G401.6 (cell line): ENCODE measurements around the gene ZBTB22.
A peak's percentile ranks its signal among the peaks of the same experiment; 100 is the strongest.
"Not testable (repeated sequence)": the region's sequence is repeated elsewhere in the genome, so short reads cannot be mapped to it uniquely, and the experiment has no call there.

ENCODE experiments used
- FAIRE-seq: peaks from 2 replicates; lab custom pipeline; 2012; peaks lifted over from hg19 to GRCh38; lab: Jason Lieb, UNC

ZBTB22 gene

GRCh38 chr6:33298773-33299236, 18.7 kb downstream of the ZBTB22 start, which contains the start of gene RGL2:
Gene RGL2 (minus strand): TSS chr6:33298942. CDS start chr6:33298610, 332 bp downstream.
- FAIRE-seq, result no peak

GRCh38 chr6:33297956-33298772, 19.4 kb downstream of the ZBTB22 start:
- no peak for FAIRE-seq

- FAIRE-seq, result no peak
These were observed 20.1 kb downstream of the ZBTB22 start for GRCh38 chr6:33297406-33297955.

- no peak for FAIRE-seq
These were observed 20.6 kb downstream of the ZBTB22 start for GRCh38 chr6:33296797-33297405.

GRCh38 chr6:33295621-33296369, 21.7 kb downstream of the ZBTB22 start:
- FAIRE-seq, result no peak

GRCh38 chr6:33294086-33294823, 23.3 kb downstream of the ZBTB22 start:
- FAIRE-seq, result no peak

GRCh38 chr6:33292996-33293682, 24.4 kb downstream of the ZBTB22 start:
- FAIRE-seq, result no peak

GRCh38 chr6:33290459-33290858, 27.1 kb downstream of the ZBTB22 start:
- FAIRE-seq, result no peak

- no peak for FAIRE-seq
These were observed 27.7 kb downstream of the ZBTB22 start for GRCh38 chr6:33289784-33290315.

GRCh38 chr6:33288921-33289783, 28.4 kb downstream of the ZBTB22 start, which contains the start of the genes PFDN6 and WDR46:
Gene PFDN6 (plus strand): TSS chr6:33289601. CDS start chr6:33289857, 256 bp downstream.
Gene WDR46 (minus strand): TSS chr6:33289239. CDS start chr6:33289170, 69 bp downstream.
- FAIRE-seq, result peak; percentile 42

- no peak for FAIRE-seq
These were observed 29.2 kb downstream of the ZBTB22 start for GRCh38 chr6:33288141-33288920.

GRCh38 chr6:33286946-33287914, 30.3 kb downstream of the ZBTB22 start:
- no peak for FAIRE-seq

GRCh38 chr6:33285214-33285613, 32.3 kb downstream of the ZBTB22 start:
- FAIRE-seq, result not testable (repeated sequence)

GRCh38 chr6:33280539-33280938, 37.0 kb downstream of the ZBTB22 start:
- FAIRE-seq, result no peak

GRCh38 chr6:33279971-33280511, 37.5 kb downstream of the ZBTB22 start:
- FAIRE-seq, result peak; percentile 15

GRCh38 chr6:33279257-33279695, 38.3 kb downstream of the ZBTB22 start:
- no peak for FAIRE-seq

- no peak for FAIRE-seq
These were observed 38.7 kb downstream of the ZBTB22 start for GRCh38 chr6:33278810-33279209.
